K562 (cell line): ENCODE measurements around the gene PIGB. TPM values are rescaled to one million over a fixed set of nuclear protein-coding genes. Genes with fewer than 3 reads are reported as not detected.

Experiments used
- ARNT ChIP-seq, 2 experiments: fragments of 450-650 bp; IDR thresholded peaks; 2 replicates each; pipeline ENCODE4 v1.6.1; 2016; ENCODE audit warnings: mild to moderate bottlenecking in 1 of 2
- ATF3 ChIP-seq, 2 experiments: fragments of 450-650 bp in 1 of 2; sonication (generic) in 1 of 2; formaldehyde crosslinking in 1 of 2; IDR thresholded peaks in 1 of 2; conservative IDR thresholded peaks in 1 of 2; 2 replicates each; pipeline versions ENCODE4 v1.6.1 to v1.8.1; 2016 to 2023; ENCODE audit warnings: mild to moderate bottlenecking in 2 of 2, moderate library complexity in 2 of 2, inconsistent platforms in 1 of 2, missing genetic modification reagents in 1 of 2
- ATF4 ChIP-seq: fragments of 450-650 bp; formaldehyde crosslinking; IDR thresholded peaks from 2 replicates; pipeline ENCODE4 v1.4.0; 2022; ENCODE audit warnings: mild to moderate bottlenecking, moderate library complexity
- CGGBP1 ChIP-seq: fragments of 250-450 bp; sonication (Bioruptor Pico); IDR thresholded peaks from 2 replicates; pipeline ENCODE4 v1.9.0; 2021; ENCODE audit warnings: mild to moderate bottlenecking
- CXXC5 ChIP-seq: fragments of 250-450 bp; sonication (Bioruptor Pico); IDR thresholded peaks from 2 replicates; pipeline ENCODE4 v1.8.0; 2022; ENCODE audit warnings: inconsistent platforms, mild to moderate bottlenecking, moderate library complexity
- ELK1 ChIP-seq: sonication (generic); formaldehyde crosslinking; IDR thresholded peaks from 2 replicates; pipeline ENCODE4 v1.8.1; 2022; ENCODE audit warnings: missing genetic modification reagents
- ELK3 ChIP-seq: fragments of 450-650 bp; formaldehyde crosslinking; IDR thresholded peaks from 2 replicates; pipeline ENCODE4 v1.4.0; 2020; ENCODE audit warnings: mild to moderate bottlenecking
- JUND ChIP-seq, 2 experiments: IDR thresholded peaks; 2 replicates in 1 of 2; 3 replicates in 1 of 2; pipeline ENCODE4 v1.6.1; 2011; ENCODE audit warnings: borderline replicate concordance in 2 of 2, low read depth in 2 of 2, low read length in 2 of 2, improper control_type of control experiment in 1 of 2, missing biosample characterization in 1 of 2, missing genetic modification characterization in 1 of 2, missing genetic modification reagents in 1 of 2
- KHSRP ChIP-seq: fragments of 450-650 bp; IDR thresholded peaks from 2 replicates; pipeline ENCODE4 v1.6.1; 2017
- LCOR ChIP-seq: sonication (generic); formaldehyde crosslinking; IDR thresholded peaks from 2 replicates; pipeline ENCODE4 v1.8.0; 2022; ENCODE audit warnings: mild to moderate bottlenecking, missing genetic modification reagents
- PTRF ChIP-seq: fragments of 450-650 bp; IDR thresholded peaks from 2 replicates; pipeline ENCODE4 v1.6.1; 2016; ENCODE audit warnings: mild to moderate bottlenecking, missing genetic modification characterization, missing compliant biosample characterization
- SMARCC2 ChIP-seq: fragments of 450-650 bp; IDR thresholded peaks from 2 replicates; pipeline ENCODE4 v1.6.1; 2017; ENCODE audit warnings: antibody characterized with exemption, moderate library complexity, mild to moderate bottlenecking, low read depth
- STAT5A ChIP-seq: IDR thresholded peaks from 2 replicates; pipeline ENCODE4 v1.6.1; 2012; ENCODE audit warnings: low read length, inconsistent platforms, borderline replicate concordance
- TAF15 ChIP-seq: fragments of 200-400 bp; formaldehyde crosslinking; IDR thresholded peaks from 2 replicates; pipeline ENCODE4 v1.6.1; 2017; ENCODE audit warnings: mild to moderate bottlenecking, low read depth, low read length, moderate library complexity
- XRCC3 ChIP-seq: fragments of 450-650 bp; IDR thresholded peaks from 2 replicates; pipeline ENCODE4 v1.6.1; 2017; ENCODE audit warnings: mild to moderate bottlenecking, moderate library complexity
- ZBTB17 ChIP-seq: fragments of 450-650 bp; formaldehyde crosslinking; IDR thresholded peaks from 2 replicates; pipeline ENCODE4 v1.4.0; 2020; ENCODE audit warnings: mild to moderate bottlenecking
- ZBTB5 ChIP-seq: fragments of 450-650 bp; IDR thresholded peaks from 2 replicates; pipeline ENCODE4 v1.6.1; 2017; ENCODE audit warnings: antibody characterized with exemption
- ZNF165 ChIP-seq: fragments of 250-450 bp; sonication (Bioruptor Pico); IDR thresholded peaks from 2 replicates; pipeline ENCODE4 v1.4.0; 2020; ENCODE audit warnings: borderline replicate concordance
- ZNF445 ChIP-seq: fragments of 250-450 bp; sonication (Bioruptor Pico); IDR thresholded peaks from 2 replicates; pipeline ENCODE4 v1.4.0; 2020; ENCODE audit warnings: low read depth, mild to moderate bottlenecking, moderate library complexity
- ZNF707 ChIP-seq: fragments of 250-450 bp; sonication (Bioruptor Pico); conservative IDR thresholded peaks from 2 replicates; pipeline ENCODE4 v1.8.0; 2022; ENCODE audit warnings: inconsistent platforms, mild to moderate bottlenecking, moderate library complexity
- polyA plus RNA-seq, 8 experiments: library from polyadenylated mRNA; depleted of rRNA in 4 of 8; stranded (reverse) in 5 of 8; unstranded in 3 of 8; fragments of >200 nt; fragmentation: Nextera tagmentation in 2 of 8; fragmentation: Illumina TruSeq in 1 of 8; extraction: Ambion mirVana in 2 of 8; extraction: Trizol in 1 of 8; gene quantifications; 2 replicates each; pipeline versions ENCODE4 v1.2.1 to v1.2.3, GENCODE V29; 2011 to 2014; ENCODE audit warnings: inconsistent platforms in 1 of 8, missing spikeins in 1 of 8
- total RNA-seq, 7 experiments: library from RNA; depleted of rRNA in 6 of 7; stranded (reverse); fragments of >200 nt in 6 of 7; fragmentation: Illumina TruSeq in 2 of 7; extraction: Trizol in 2 of 7; gene quantifications; 2 replicates each; pipeline versions ENCODE4 v1.2.1 to v1.2.3, GENCODE V29; 2011 to 2021; ENCODE audit warnings: low replicate concordance in 1 of 7

Gene PIGB
- total and polyA plus RNA-seq, 9 of the 15 experiments (the other 6 are each of a cell fraction or from before 2014, with no cell fraction given), result 9.9 to 32.3 (median 18.2) TPM

GRCh38 chr15:55403531-55403930, 84.5 kb downstream of the PIGB start (continued):
- TF ChIP-seq ZNF445 (CRISPR knock-in tag) (no peak), ATF3 (IDR thresholded peaks at IDR 0.05) (peak; percentile 93), ATF3 (CRISPR knock-in tag; conservative IDR thresholded peaks at IDR 0.05) (no peak), LCOR (CRISPR knock-in tag) (0 out of 2 replicates have a peak, but pooled peaks have one; percentile 26), ELK1 (CRISPR knock-in tag) (no peak), SMARCC2 (peak; percentile 69; the same call in 1 of the 2 replicates), ELK3 (no peak), ZBTB17 (CRISPR knock-in tag) (no peak), ZNF707 (CRISPR knock-in tag) (no peak), ZBTB5 (no peak), ARNT (IDR thresholded peaks at IDR 0.05) (no peak; a peak in 1 of 4 replicates), PTRF (tag) (no peak), XRCC3 (no peak), STAT5A (no peak), ATF4 (CRISPR knock-in tag) (peak; percentile 97), CXXC5 (CRISPR knock-in tag) (no peak), ZNF165 (CRISPR knock-in tag) (no peak), TAF15 (no peak), CGGBP1 (CRISPR knock-in tag) (no peak), KHSRP (no peak), JUND (IDR thresholded peaks at IDR 0.05; ENCODE audit: borderline replicate concordance, low read depth, low read length) (peak; percentile 75), JUND (tag; IDR thresholded peaks at IDR 0.05; ENCODE audit: borderline replicate concordance, low read depth, low read length) (peak; percentile 53; the same call in 1 of the 3 replicates)
